Gastroesophageal sphincter (tissue), 4 donors: ENCODE data around the gene CKS1B. TPM values are rescaled to one million over a fixed set of nuclear protein-coding genes. Genes with fewer than 3 reads are reported as not detected.
A peak's percentile ranks its signal among the peaks of the same experiment; 100 is the strongest.

Experiments used
- ATAC-seq: fragments of 150-250 bp; one replicate; pipeline ENCODE4 v1.9.1; 2016; ENCODE audit warnings: mild to moderate bottlenecking, moderate library complexity
- H3K27ac ChIP-seq, 4 donors: fragments of 200-600 bp; sonication (generic) in 3 of 4; 1 replicate in 3 of 4; 2 replicates in 1 of 4; pipeline ENCODE4 v1.5.1; 2016 to 2019
- H3K27me3 ChIP-seq: fragments of 200-600 bp; sonication (generic); one replicate; pipeline ENCODE4 v1.5.1; 2019
- H3K36me3 ChIP-seq, 2 donors: fragments of 200-600 bp; sonication (generic); one replicate each; pipeline ENCODE4 v1.5.1; 2019; ENCODE audit warnings: control low read depth in 1 of 2
- H3K4me1 ChIP-seq, 3 donors: fragments of 200-600 bp; sonication (generic); 1 replicate in 2 of 3; 2 replicates in 1 of 3; pipeline ENCODE4 v1.5.1; 2016 to 2019; ENCODE audit warnings: control low read depth in 2 of 3
- H3K4me3 ChIP-seq, 2 donors: fragments of 200-600 bp; sonication (generic); one replicate each; pipeline ENCODE4 v1.5.1; 2019; ENCODE audit warnings: mild to moderate bottlenecking in 1 of 2, moderate library complexity in 1 of 2
- H3K9me3 ChIP-seq, 3 donors: fragments of 200-600 bp; sonication (generic); one replicate each; pipeline ENCODE4 v1.5.1; 2017 to 2019; ENCODE audit warnings: control low read depth in 2 of 3
- EP300 ChIP-seq: sonication (generic); formaldehyde crosslinking; IDR thresholded peaks from one replicate; pipeline ENCODE4 v1.6.1; 2017; ENCODE audit warnings: antibody characterized with exemption, mild to moderate bottlenecking
- POLR2A ChIP-seq, 2 donors: fragments of 450-650 bp; IDR thresholded peaks; one replicate each; pipeline ENCODE4 v1.6.1; 2017; ENCODE audit warnings: antibody characterized with exemption in 2 of 2, mild to moderate bottlenecking in 2 of 2, moderate library complexity in 1 of 2
- POLR2AphosphoS5 ChIP-seq: sonication (generic); formaldehyde crosslinking; IDR thresholded peaks from one replicate; pipeline ENCODE4 v1.6.1; 2017; ENCODE audit warnings: antibody characterized with exemption
- WGBS, 2 donors: methylation state at CpG; one replicate each; pipeline ENCODE4 v1.1.5; 2018; ENCODE audit warnings: low coverage in 1 of 2; 5-methylcytosine and 5-hydroxymethylcytosine counted together
- total RNA-seq, 4 donors: library from RNA; depleted of rRNA; stranded (reverse); fragments of >200 nt; gene quantifications; one replicate each; pipeline ENCODE4 v1.1.0, GENCODE V29; 2016
- TF ChIP-seq, protein P1 (sequence below), 4 experiments: fragments of 200-600 bp in 2 of 4; fragments of 450-650 bp in 2 of 4; sonication (generic) in 1 of 4; IDR thresholded peaks; one replicate each; pipeline ENCODE4 v1.5.1; 2017 to 2019; ENCODE audit warnings: antibody characterized with exemption in 4 of 4, mild to moderate bottlenecking in 2 of 4, moderate library complexity in 2 of 4

Gene CKS1B
- total RNA-seq, 4 donors from 2014 or later, result 7.5 to 24.2 (median 17.6) TPM

DNA sequence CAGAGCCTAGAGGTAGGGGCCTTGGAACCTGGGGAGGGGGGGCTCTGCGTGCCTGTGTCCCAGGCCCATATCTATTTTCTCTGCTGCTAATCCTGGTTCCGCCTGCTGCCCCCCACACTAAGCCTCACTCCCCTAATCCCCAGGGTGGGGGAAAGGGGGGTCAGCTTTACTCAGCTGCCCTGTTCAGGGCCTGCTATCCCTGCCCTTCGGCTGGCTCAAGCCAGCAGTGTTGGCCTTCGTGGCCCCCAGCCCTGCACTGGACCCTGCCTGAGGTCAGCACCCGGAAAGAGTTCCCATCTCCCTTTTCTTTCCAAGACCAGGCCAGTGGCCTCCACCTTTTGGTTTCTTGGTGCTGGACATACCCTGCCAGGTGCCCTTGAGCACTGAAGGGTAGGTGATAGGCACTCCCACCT is 36.5 kb downstream of the CKS1B start:
- H3K4me3 ChIP-seq, result no peak overlapping the region
- no peak for TF ChIP-seq POLR2AphosphoS5
- TF ChIP-seq, protein P1, sequence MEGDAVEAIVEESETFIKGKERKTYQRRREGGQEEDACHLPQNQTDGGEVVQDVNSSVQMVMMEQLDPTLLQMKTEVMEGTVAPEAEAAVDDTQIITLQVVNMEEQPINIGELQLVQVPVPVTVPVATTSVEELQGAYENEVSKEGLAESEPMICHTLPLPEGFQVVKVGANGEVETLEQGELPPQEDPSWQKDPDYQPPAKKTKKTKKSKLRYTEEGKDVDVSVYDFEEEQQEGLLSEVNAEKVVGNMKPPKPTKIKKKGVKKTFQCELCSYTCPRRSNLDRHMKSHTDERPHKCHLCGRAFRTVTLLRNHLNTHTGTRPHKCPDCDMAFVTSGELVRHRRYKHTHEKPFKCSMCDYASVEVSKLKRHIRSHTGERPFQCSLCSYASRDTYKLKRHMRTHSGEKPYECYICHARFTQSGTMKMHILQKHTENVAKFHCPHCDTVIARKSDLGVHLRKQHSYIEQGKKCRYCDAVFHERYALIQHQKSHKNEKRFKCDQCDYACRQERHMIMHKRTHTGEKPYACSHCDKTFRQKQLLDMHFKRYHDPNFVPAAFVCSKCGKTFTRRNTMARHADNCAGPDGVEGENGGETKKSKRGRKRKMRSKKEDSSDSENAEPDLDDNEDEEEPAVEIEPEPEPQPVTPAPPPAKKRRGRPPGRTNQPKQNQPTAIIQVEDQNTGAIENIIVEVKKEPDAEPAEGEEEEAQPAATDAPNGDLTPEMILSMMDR (IDR thresholded peaks at IDR 0.05), result no peak
- no peak for TF ChIP-seq EP300
- no peak for TF ChIP-seq POLR2A (IDR thresholded peaks at IDR 0.05)
- H3K9me3 ChIP-seq, result no peaks in the 10 kb centered on the region
- H3K27me3 ChIP-seq, result no peaks in the 10 kb centered on the region
- H3K4me1 ChIP-seq, result peaks cover 0 to 83% (median 32%) of the 10 kb centered on the region in 3 donors
- H3K36me3 ChIP-seq, result peaks cover 0 to 21% of the 10 kb centered on the region in 2 donors
- ATAC-seq, result no peak
- H3K27ac ChIP-seq, result peak overlapping the region in 3 of 4 donors; percentile 64 to 97 (median 88)
- 76% methylated on average over 5 of the region's 5 CpGs; no CpG with 5 or more reads in 1 of the 2 donors for WGBS, 2 donors

- TF ChIP-seq, protein P1 (IDR thresholded peaks at IDR 0.05), result no peak
- TF ChIP-seq POLR2AphosphoS5, result no peak
- TF ChIP-seq EP300, result no peak
- no peak for TF ChIP-seq POLR2A (IDR thresholded peaks at IDR 0.05)
- peak overlapping the region; percentile 2 to 97 (median 76) for H3K27ac ChIP-seq
- H3K4me3 ChIP-seq, result no peak overlapping the region
- WGBS, 2 donors, result no CpG with 5 or more reads among the region's 6 CpGs
- H3K4me1 ChIP-seq, result peaks cover 0 to 83% (median 34%) of the 10 kb centered on the region in 3 donors
- H3K27me3 ChIP-seq, result no peaks in the 10 kb centered on the region
- H3K9me3 ChIP-seq, result no peaks in the 10 kb centered on the region
- peaks cover 0 to 27% of the 10 kb centered on the region in 2 donors for H3K36me3 ChIP-seq
- ATAC-seq, result no peak
These were observed 37.0 kb downstream of the CKS1B start for GRCh38 chr1:155011437-155012025.

- 40% methylated on average over 3 of the region's 9 CpGs; no CpG with 5 or more reads in 1 of the 2 donors for WGBS, 2 donors
- H3K9me3 ChIP-seq, result no peaks in the 10 kb centered on the region
- no peaks in the 10 kb centered on the region for H3K27me3 ChIP-seq
- peaks cover 0 to 28% of the 10 kb centered on the region in 2 donors for H3K36me3 ChIP-seq
- peaks cover 2 to 83% (median 38%) of the 10 kb centered on the region in 3 donors for H3K4me1 ChIP-seq
- peak; percentile 33 for TF ChIP-seq POLR2AphosphoS5
- TF ChIP-seq, protein P1 (IDR thresholded peaks at IDR 0.05), result no peak
- peak; percentile 69 for ATAC-seq
- peak overlapping the region; percentile 2 to 97 (median 76) for H3K27ac ChIP-seq
- H3K4me3 ChIP-seq, result peak overlapping the region in 1 of 2 donors; percentile 4
These were observed 37.6 kb downstream of the CKS1B start for GRCh38 chr1:155012026-155012546.

GRCh38 chr1:155012776-155013602 is 38.5 kb downstream of the CKS1B start:
- Histone ChIP-seq H3K27me3 (no peaks in the 10 kb centered on the region), H3K36me3 (peaks cover 0 to 28% of the 10 kb centered on the region in 2 donors), H3K27ac (peak overlapping the region in 3 of 4 donors; percentile 64 to 97 (median 88)), H3K9me3 (no peaks in the 10 kb centered on the region), H3K4me3 (peak overlapping the region in 1 of 2 donors; percentile 4), H3K4me1 (peaks cover 2 to 83% (median 40%) of the 10 kb centered on the region in 3 donors)
- TF ChIP-seq POLR2AphosphoS5, result no peak
- TF ChIP-seq, protein P1 (IDR thresholded peaks at IDR 0.05), result no peak
- no peak for TF ChIP-seq POLR2A (IDR thresholded peaks at IDR 0.05)
- TF ChIP-seq EP300, result no peak
- ATAC-seq, result no peak
- 63% methylated on average over 2 of the region's 3 CpGs; no CpG with 5 or more reads in 1 of the 2 donors for WGBS, 2 donors
